Tibial nerve (tissue), 3 donors: Measurements from ENCODE around the gene C3orf38.

Source experiments
- POLR2A ChIP-seq, 2 donors: fragments of 450-650 bp; IDR thresholded peaks; one replicate each; pipeline ENCODE4 v1.6.1; 2017; ENCODE audit warnings: antibody characterized with exemption in 2 of 2, mild to moderate bottlenecking in 2 of 2, moderate library complexity in 2 of 2
- TF ChIP-seq, protein P1 (sequence below), 5 experiments: fragments of 200-600 bp in 3 of 5; fragments of 450-650 bp in 2 of 5; sonication (generic) in 3 of 5; IDR thresholded peaks; one replicate each; pipeline ENCODE4 v1.5.1; 2016 to 2019; ENCODE audit warnings: antibody characterized with exemption in 5 of 5, mild to moderate bottlenecking in 3 of 5, moderate library complexity in 2 of 5

GRCh38 chr3:88150806-88151205 lies 1.0 kb downstream of the C3orf38 start:
- TF ChIP-seq, protein P1, sequence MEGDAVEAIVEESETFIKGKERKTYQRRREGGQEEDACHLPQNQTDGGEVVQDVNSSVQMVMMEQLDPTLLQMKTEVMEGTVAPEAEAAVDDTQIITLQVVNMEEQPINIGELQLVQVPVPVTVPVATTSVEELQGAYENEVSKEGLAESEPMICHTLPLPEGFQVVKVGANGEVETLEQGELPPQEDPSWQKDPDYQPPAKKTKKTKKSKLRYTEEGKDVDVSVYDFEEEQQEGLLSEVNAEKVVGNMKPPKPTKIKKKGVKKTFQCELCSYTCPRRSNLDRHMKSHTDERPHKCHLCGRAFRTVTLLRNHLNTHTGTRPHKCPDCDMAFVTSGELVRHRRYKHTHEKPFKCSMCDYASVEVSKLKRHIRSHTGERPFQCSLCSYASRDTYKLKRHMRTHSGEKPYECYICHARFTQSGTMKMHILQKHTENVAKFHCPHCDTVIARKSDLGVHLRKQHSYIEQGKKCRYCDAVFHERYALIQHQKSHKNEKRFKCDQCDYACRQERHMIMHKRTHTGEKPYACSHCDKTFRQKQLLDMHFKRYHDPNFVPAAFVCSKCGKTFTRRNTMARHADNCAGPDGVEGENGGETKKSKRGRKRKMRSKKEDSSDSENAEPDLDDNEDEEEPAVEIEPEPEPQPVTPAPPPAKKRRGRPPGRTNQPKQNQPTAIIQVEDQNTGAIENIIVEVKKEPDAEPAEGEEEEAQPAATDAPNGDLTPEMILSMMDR (IDR thresholded peaks at IDR 0.05): no peak
- TF ChIP-seq POLR2A (IDR thresholded peaks at IDR 0.05): no peak
